Measurements from ENCODE around the gene RNU1-4. TPM values are rescaled to one million over a fixed set of nuclear protein-coding genes. Genes with fewer than 3 reads are reported as not detected.
"Not testable (repeated sequence)": the region's sequence is repeated elsewhere in the genome, so short reads cannot be mapped to it uniquely, and the experiment has no call there.

Gene RNU1-4
- polyA plus RNA-seq, 1 donor (not counting 4 experiments of a cell fraction or from before 2014, with no cell fraction given), result 67.0 TPM

GRCh38 chr1:16776248-16776647 lies 35.9 kb downstream of the RNU1-4 start:
- H3K36me3 ChIP-seq (ENCODE audit: control insufficient read depth in 2 of 2, extremely low read depth in 1 of 2, insufficient read depth in 2 of 2, low read length in 2 of 2); H3K4me3 ChIP-seq (ENCODE audit: control insufficient read depth in 2 of 3, extremely low read depth in 1 of 3, insufficient read depth in 2 of 3, low read depth in 1 of 3, low read length in 3 of 3); H3K27ac ChIP-seq (ENCODE audit: control insufficient read depth, insufficient read depth, low read length); dilution Hi-C loops (cut with MboI; ENCODE audit: extremely low pct_ligation_motif_present, low sequenced_read_pairs); H3K27me3 ChIP-seq (ENCODE audit: control insufficient read depth, extremely low read depth, insufficient read depth, low read length); H3K9me1 ChIP-seq (ENCODE audit: control insufficient read depth, extremely low read depth, insufficient read depth, low read length); H4K20me1 ChIP-seq (ENCODE audit: control insufficient read depth, extremely low read depth, insufficient read depth, low read length); H3K4me2 ChIP-seq (ENCODE audit: control insufficient read depth, extremely low read depth, insufficient read depth, low read depth, low read length); FAIRE-seq; DNase-seq (ENCODE audit: low read depth, low spot score); H3K4me1 ChIP-seq (ENCODE audit: control insufficient read depth, extremely low read depth, insufficient read depth, low read length); H3K79me2 ChIP-seq (ENCODE audit: control insufficient read depth, insufficient read depth, low read length); H2AFZ ChIP-seq (ENCODE audit: control insufficient read depth, low read length); H3K9ac ChIP-seq (ENCODE audit: control insufficient read depth, extremely low read depth, insufficient read depth, low read length); H3K9me3 ChIP-seq (ENCODE audit: control insufficient read depth, low read depth, low read length): not testable (repeated sequence)

- H4K20me1 ChIP-seq (ENCODE audit: control insufficient read depth, extremely low read depth, insufficient read depth, low read length); H3K9ac ChIP-seq (ENCODE audit: control insufficient read depth, extremely low read depth, insufficient read depth, low read length); DNase-seq (ENCODE audit: low read depth, low spot score); H3K4me3 ChIP-seq (ENCODE audit: control insufficient read depth in 2 of 3, extremely low read depth in 1 of 3, insufficient read depth in 2 of 3, low read depth in 1 of 3, low read length in 3 of 3); H3K4me1 ChIP-seq (ENCODE audit: control insufficient read depth, extremely low read depth, insufficient read depth, low read length); H3K27ac ChIP-seq (ENCODE audit: control insufficient read depth, insufficient read depth, low read length); H3K4me2 ChIP-seq (ENCODE audit: control insufficient read depth, extremely low read depth, insufficient read depth, low read depth, low read length); dilution Hi-C loops (cut with MboI; ENCODE audit: extremely low pct_ligation_motif_present, low sequenced_read_pairs); H3K9me3 ChIP-seq (ENCODE audit: control insufficient read depth, low read depth, low read length); H2AFZ ChIP-seq (ENCODE audit: control insufficient read depth, low read length); H3K79me2 ChIP-seq (ENCODE audit: control insufficient read depth, insufficient read depth, low read length); FAIRE-seq; H3K27me3 ChIP-seq (ENCODE audit: control insufficient read depth, extremely low read depth, insufficient read depth, low read length); H3K9me1 ChIP-seq (ENCODE audit: control insufficient read depth, extremely low read depth, insufficient read depth, low read length); H3K36me3 ChIP-seq (ENCODE audit: control insufficient read depth in 2 of 2, extremely low read depth in 1 of 2, insufficient read depth in 2 of 2, low read length in 2 of 2): not testable (repeated sequence)
Observed at GRCh38 chr1:16776835-16777234, 36.5 kb downstream of the RNU1-4 start.

GRCh38 chr1:16777821-16778220 lies 37.5 kb downstream of the RNU1-4 start:
- H3K4me1 ChIP-seq (ENCODE audit: control insufficient read depth, extremely low read depth, insufficient read depth, low read length); H3K9me3 ChIP-seq (ENCODE audit: control insufficient read depth, low read depth, low read length); H3K36me3 ChIP-seq (ENCODE audit: control insufficient read depth in 2 of 2, extremely low read depth in 1 of 2, insufficient read depth in 2 of 2, low read length in 2 of 2); H3K4me3 ChIP-seq (ENCODE audit: control insufficient read depth in 2 of 3, extremely low read depth in 1 of 3, insufficient read depth in 2 of 3, low read depth in 1 of 3, low read length in 3 of 3); H2AFZ ChIP-seq (ENCODE audit: control insufficient read depth, low read length); FAIRE-seq; dilution Hi-C loops (cut with MboI; ENCODE audit: extremely low pct_ligation_motif_present, low sequenced_read_pairs); H3K4me2 ChIP-seq (ENCODE audit: control insufficient read depth, extremely low read depth, insufficient read depth, low read depth, low read length); H3K27ac ChIP-seq (ENCODE audit: control insufficient read depth, insufficient read depth, low read length); H3K9me1 ChIP-seq (ENCODE audit: control insufficient read depth, extremely low read depth, insufficient read depth, low read length); H3K9ac ChIP-seq (ENCODE audit: control insufficient read depth, extremely low read depth, insufficient read depth, low read length); H3K27me3 ChIP-seq (ENCODE audit: control insufficient read depth, extremely low read depth, insufficient read depth, low read length); DNase-seq (ENCODE audit: low read depth, low spot score); H3K79me2 ChIP-seq (ENCODE audit: control insufficient read depth, insufficient read depth, low read length); H4K20me1 ChIP-seq (ENCODE audit: control insufficient read depth, extremely low read depth, insufficient read depth, low read length): not testable (repeated sequence)

- DNase-seq (ENCODE audit: low read depth, low spot score); H3K36me3 ChIP-seq (ENCODE audit: control insufficient read depth in 2 of 2, extremely low read depth in 1 of 2, insufficient read depth in 2 of 2, low read length in 2 of 2); H3K9me1 ChIP-seq (ENCODE audit: control insufficient read depth, extremely low read depth, insufficient read depth, low read length); H3K9me3 ChIP-seq (ENCODE audit: control insufficient read depth, low read depth, low read length); H3K9ac ChIP-seq (ENCODE audit: control insufficient read depth, extremely low read depth, insufficient read depth, low read length); H3K4me3 ChIP-seq (ENCODE audit: control insufficient read depth in 2 of 3, extremely low read depth in 1 of 3, insufficient read depth in 2 of 3, low read depth in 1 of 3, low read length in 3 of 3); H2AFZ ChIP-seq (ENCODE audit: control insufficient read depth, low read length); H4K20me1 ChIP-seq (ENCODE audit: control insufficient read depth, extremely low read depth, insufficient read depth, low read length); FAIRE-seq; H3K4me1 ChIP-seq (ENCODE audit: control insufficient read depth, extremely low read depth, insufficient read depth, low read length); H3K4me2 ChIP-seq (ENCODE audit: control insufficient read depth, extremely low read depth, insufficient read depth, low read depth, low read length); H3K79me2 ChIP-seq (ENCODE audit: control insufficient read depth, insufficient read depth, low read length); dilution Hi-C loops (cut with MboI; ENCODE audit: extremely low pct_ligation_motif_present, low sequenced_read_pairs); H3K27ac ChIP-seq (ENCODE audit: control insufficient read depth, insufficient read depth, low read length); H3K27me3 ChIP-seq (ENCODE audit: control insufficient read depth, extremely low read depth, insufficient read depth, low read length): not testable (repeated sequence)
Observed at GRCh38 chr1:16779525-16779924, 39.2 kb downstream of the RNU1-4 start.

GRCh38 chr1:16781033-16781432 lies 40.7 kb downstream of the RNU1-4 start:
- not testable (repeated sequence) for FAIRE-seq; H3K4me1 ChIP-seq (ENCODE audit: control insufficient read depth, extremely low read depth, insufficient read depth, low read length); H3K4me2 ChIP-seq (ENCODE audit: control insufficient read depth, extremely low read depth, insufficient read depth, low read depth, low read length)

More at GRCh38 chr1:16781033-16781432, 40.7 kb downstream of the RNU1-4 start:
- dilution Hi-C loops (cut with MboI; ENCODE audit: extremely low pct_ligation_motif_present, low sequenced_read_pairs); H3K9ac ChIP-seq (ENCODE audit: control insufficient read depth, extremely low read depth, insufficient read depth, low read length); H3K27me3 ChIP-seq (ENCODE audit: control insufficient read depth, extremely low read depth, insufficient read depth, low read length); H3K9me3 ChIP-seq (ENCODE audit: control insufficient read depth, low read depth, low read length); H2AFZ ChIP-seq (ENCODE audit: control insufficient read depth, low read length); H3K4me3 ChIP-seq (ENCODE audit: control insufficient read depth in 2 of 3, extremely low read depth in 1 of 3, insufficient read depth in 2 of 3, low read depth in 1 of 3, low read length in 3 of 3); DNase-seq (ENCODE audit: low read depth, low spot score); H3K79me2 ChIP-seq (ENCODE audit: control insufficient read depth, insufficient read depth, low read length); H3K27ac ChIP-seq (ENCODE audit: control insufficient read depth, insufficient read depth, low read length); H4K20me1 ChIP-seq (ENCODE audit: control insufficient read depth, extremely low read depth, insufficient read depth, low read length); H3K36me3 ChIP-seq (ENCODE audit: control insufficient read depth in 2 of 2, extremely low read depth in 1 of 2, insufficient read depth in 2 of 2, low read length in 2 of 2); H3K9me1 ChIP-seq (ENCODE audit: control insufficient read depth, extremely low read depth, insufficient read depth, low read length): not testable (repeated sequence)

Data from keratinocyte (primary cell).